Hepatocyte (in vitro differentiated cells): ENCODE measurements around the gene RTN3.

Source experiments
- EZH2 ChIP-seq: fragments of 200-600 bp; sonication (generic); IDR thresholded peaks from 2 replicates; pipeline ENCODE4 v1.6.1; 2016; ENCODE audit warnings: antibody characterized with exemption, mild to moderate bottlenecking, borderline replicate concordance
- EZH2phosphoT487 ChIP-seq: fragments of 200-600 bp; sonication (generic); IDR thresholded peaks from one replicate; pipeline ENCODE4 v1.6.1; 2018; ENCODE audit warnings: antibody characterized with exemption, mild to moderate bottlenecking, low read depth, moderate library complexity; ENCODE audit not compliant: unreplicated experiment, severe bottlenecking
- TF ChIP-seq, protein P1 (sequence below): fragments of 200-600 bp; sonication (generic); IDR thresholded peaks from 2 replicates; pipeline ENCODE4 v1.5.1; 2016; ENCODE audit warnings: antibody characterized with exemption, mild to moderate bottlenecking; ENCODE audit not compliant: poor library complexity

- TF ChIP-seq, protein P1, sequence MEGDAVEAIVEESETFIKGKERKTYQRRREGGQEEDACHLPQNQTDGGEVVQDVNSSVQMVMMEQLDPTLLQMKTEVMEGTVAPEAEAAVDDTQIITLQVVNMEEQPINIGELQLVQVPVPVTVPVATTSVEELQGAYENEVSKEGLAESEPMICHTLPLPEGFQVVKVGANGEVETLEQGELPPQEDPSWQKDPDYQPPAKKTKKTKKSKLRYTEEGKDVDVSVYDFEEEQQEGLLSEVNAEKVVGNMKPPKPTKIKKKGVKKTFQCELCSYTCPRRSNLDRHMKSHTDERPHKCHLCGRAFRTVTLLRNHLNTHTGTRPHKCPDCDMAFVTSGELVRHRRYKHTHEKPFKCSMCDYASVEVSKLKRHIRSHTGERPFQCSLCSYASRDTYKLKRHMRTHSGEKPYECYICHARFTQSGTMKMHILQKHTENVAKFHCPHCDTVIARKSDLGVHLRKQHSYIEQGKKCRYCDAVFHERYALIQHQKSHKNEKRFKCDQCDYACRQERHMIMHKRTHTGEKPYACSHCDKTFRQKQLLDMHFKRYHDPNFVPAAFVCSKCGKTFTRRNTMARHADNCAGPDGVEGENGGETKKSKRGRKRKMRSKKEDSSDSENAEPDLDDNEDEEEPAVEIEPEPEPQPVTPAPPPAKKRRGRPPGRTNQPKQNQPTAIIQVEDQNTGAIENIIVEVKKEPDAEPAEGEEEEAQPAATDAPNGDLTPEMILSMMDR = no peak
- no peak for TF ChIP-seq EZH2phosphoT487
- no peak for TF ChIP-seq EZH2
Observed at GRCh38 chr11:63736864-63737263, 55.6 kb downstream of the RTN3 start.
